Right lobe of liver (tissue), 6 donors: ENCODE results near the gene CACNA1C. TPM values are rescaled to one million over a fixed set of nuclear protein-coding genes. Genes with fewer than 3 reads are reported as not detected.

Experiments used
- ATAC-seq, 4 donors: fragments of 200-7000 bp; cut with Tn5 transposase; one replicate each; pipeline ENCODE4 v1.9.1; 2020; ENCODE audit warnings: mild to moderate bottlenecking in 4 of 4, moderate library complexity in 4 of 4
- DNase-seq, 3 donors: peaks; one replicate each; pipeline ENCODE4 v3.0.0-alpha.2; 2020
- H3K27ac ChIP-seq, 3 donors: fragments of 200-600 bp; one replicate each; pipeline ENCODE4 v1.8.0; 2022
- H3K27me3 ChIP-seq, 2 donors: fragments of 200-600 bp; one replicate each; pipeline ENCODE4 v1.8.0; 2022
- H3K36me3 ChIP-seq, 4 donors: fragments of 200-600 bp; sonication (generic) in 1 of 4; one replicate each; pipeline versions ENCODE4 v1.5.1 to v1.8.0; 2017 to 2022; ENCODE audit warnings: control low read depth in 1 of 4
- H3K4me1 ChIP-seq, 4 donors: fragments of 200-600 bp; sonication (generic) in 1 of 4; one replicate each; pipeline versions ENCODE4 v1.5.1 to v1.8.0; 2017 to 2022; ENCODE audit warnings: control low read depth in 1 of 4
- H3K4me3 ChIP-seq, 3 donors: fragments of 200-600 bp; one replicate each; pipeline ENCODE4 v1.8.0; 2022
- H3K9me3 ChIP-seq, 4 donors: fragments of 200-600 bp; sonication (generic) in 1 of 4; one replicate each; pipeline versions ENCODE4 v1.5.1 to v1.8.0; 2017 to 2022; ENCODE audit warnings: control low read depth in 1 of 4
- CTCF ChIP-seq, 4 donors: fragments of 200-600 bp in 3 of 4; fragments of 450-650 bp in 1 of 4; IDR thresholded peaks; one replicate each; pipeline versions ENCODE4 v1.5.1 to v1.8.0; 2016 to 2022; ENCODE audit warnings: antibody characterized with exemption in 4 of 4, mild to moderate bottlenecking in 2 of 4
- POLR2A ChIP-seq: fragments of 450-650 bp; IDR thresholded peaks from one replicate; pipeline ENCODE4 v1.6.1; 2017; ENCODE audit warnings: antibody characterized with exemption, mild to moderate bottlenecking
- WGBS: methylation state at CpG from one replicate; pipeline ENCODE4 v1.1.6; 2018; ENCODE audit warnings: low coverage, low lambda C conversion rate; ENCODE audit not compliant: insufficient coverage; ENCODE audit errors: missing lambda C conversion rate; 5-methylcytosine and 5-hydroxymethylcytosine counted together
- intact Hi-C, 2 donors: fragments of 100-400 bp; cut with DNase I; formaldehyde crosslinking; loops; one replicate each; pipeline versions ENCODE4 v1.11.2 to v1.14.1; 2022
- total RNA-seq, 6 experiments: library from RNA; depleted of rRNA in 2 of 6; stranded (reverse); fragments of >200 nt in 2 of 6; fragmentation: NEBNext Ultra II Directional in 3 of 6; extraction: Animal tissue kit (Norgen Biotek cat#: 25700) in 3 of 6; gene quantifications; one replicate each; pipeline versions ENCODE4 v1.1.0 to v1.2.4, GENCODE V29; 2016 to 2023
- donor health status: DM: no; HTN: yes; CAD: no.
- donor health status: DM: no; HTN: no; CAD: no.
- donor health status: DM: no; HTN: no; CAD: no.
- donor health status: DM: no; HTN: yes; CAD: no.
- donor health status: DM: no; HTN: yes; CAD: no.

CACNA1C gene
- total RNA-seq, 6 experiments from 2014 or later = 0.18 to 1.0 (median 0.57) TPM

- DNase-seq = no peak
- no peak overlapping the region for H3K4me3 ChIP-seq
Measured at GRCh38 chr12:2417481-2418160, 364.8 kb downstream of the CACNA1C start.

DNA sequence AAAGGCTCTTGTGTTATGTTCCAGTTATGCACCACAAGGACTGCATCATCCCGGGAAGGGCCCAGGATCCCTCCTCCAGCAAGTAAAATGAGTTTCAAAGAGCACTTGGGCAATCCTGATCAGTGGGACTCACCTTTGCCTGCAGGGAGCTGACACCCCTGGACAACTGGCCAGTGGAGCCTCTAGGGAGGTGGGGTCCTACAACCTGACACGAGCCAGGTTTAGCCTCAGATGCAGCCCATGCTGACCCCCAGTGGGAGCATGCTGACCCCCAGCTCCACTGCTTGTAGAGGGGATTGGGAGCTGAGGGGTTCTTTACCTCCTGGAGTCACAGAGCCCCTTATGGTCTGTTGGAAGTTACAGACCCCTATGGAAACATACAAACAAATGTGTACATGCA, 365.8 kb downstream of the CACNA1C start:
- H3K27me3 ChIP-seq = no peaks in the 10 kb centered on the region
- no peaks in the 10 kb centered on the region for H3K4me1 ChIP-seq
- intact Hi-C loops = no loop called here
- no peak for TF ChIP-seq CTCF (IDR thresholded peaks at IDR 0.05)
- TF ChIP-seq POLR2A = no peak
- H3K4me3 ChIP-seq = no peak overlapping the region
- H3K9me3 ChIP-seq = no peaks in the 10 kb centered on the region
- no peaks in the 10 kb centered on the region for H3K36me3 ChIP-seq
- ATAC-seq (no peak), DNase-seq (no peak)
- no peak overlapping the region for H3K27ac ChIP-seq
- no CpG with 5 or more reads among the region's 2 CpGs for WGBS

More at GRCh38 chr12:2417481-2418160, 364.8 kb downstream of the CACNA1C start:
- WGBS = 73% methylated on average over 9 of the region's 10 CpGs
- TF ChIP-seq CTCF (IDR thresholded peaks at IDR 0.05) (no peak), POLR2A (no peak)
- Histone ChIP-seq H3K27me3 (no peaks in the 10 kb centered on the region), H3K9me3 (no peaks in the 10 kb centered on the region), H3K36me3 (no peaks in the 10 kb centered on the region), H3K27ac (no peak overlapping the region), H3K4me1 (no peaks in the 10 kb centered on the region)
- no peak for ATAC-seq
- intact Hi-C loops = no loop called here

GRCh38 chr12:2422591-2422990, 369.8 kb downstream of the CACNA1C start:
- Histone ChIP-seq H3K27me3 (no peaks in the 10 kb centered on the region), H3K36me3 (no peaks in the 10 kb centered on the region), H3K27ac (no peak overlapping the region), H3K4me3 (no peak overlapping the region), H3K4me1 (no peaks in the 10 kb centered on the region), H3K9me3 (no peaks in the 10 kb centered on the region)
- TF ChIP-seq POLR2A = no peak
- no peak for TF ChIP-seq CTCF (IDR thresholded peaks at IDR 0.05)
- intact Hi-C loops = no loop called here
- 30% methylated on average over 3 of the region's 8 CpGs for WGBS
- ATAC-seq = no peak
- no peak for DNase-seq

DNA sequence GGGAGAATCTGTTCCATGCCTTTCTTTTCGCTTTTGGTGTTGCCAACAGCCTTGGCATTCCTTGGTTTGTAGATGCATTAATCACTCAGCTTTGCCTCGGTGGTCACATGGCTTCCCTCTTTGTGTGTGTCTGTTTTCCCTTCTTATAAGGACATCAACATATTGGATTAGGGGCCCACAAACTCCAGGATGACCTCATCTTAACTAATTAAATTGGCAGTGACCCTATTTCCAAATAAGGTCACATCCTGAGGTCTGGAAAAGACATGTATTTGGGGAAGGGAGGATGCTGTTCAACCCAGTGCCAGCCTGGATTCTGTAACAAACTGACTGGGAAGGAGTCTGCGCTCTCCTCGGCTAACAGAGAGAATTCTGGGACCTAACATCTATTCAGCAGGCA, 376.2 kb downstream of the CACNA1C start:
- H3K4me1 ChIP-seq = no peaks in the 10 kb centered on the region
- H3K4me3 ChIP-seq = no peak overlapping the region
- no peaks in the 10 kb centered on the region for H3K36me3 ChIP-seq
- ATAC-seq = no peak
- WGBS = 60% methylated on average over 3 of the region's 4 CpGs
- H3K27ac ChIP-seq = no peak overlapping the region
- no peaks in the 10 kb centered on the region for H3K9me3 ChIP-seq
- no peak for TF ChIP-seq POLR2A
- no peak for TF ChIP-seq CTCF (IDR thresholded peaks at IDR 0.05)
- DNase-seq = no peak
- no peaks in the 10 kb centered on the region for H3K27me3 ChIP-seq
- intact Hi-C loops = no loop called here

- intact Hi-C loops = no loop called here
- ATAC-seq (peak in 1 of 4 donors; percentile 30), DNase-seq (no peak)
- TF ChIP-seq POLR2A = no peak
- no peak for TF ChIP-seq CTCF (IDR thresholded peaks at IDR 0.05)
- Histone ChIP-seq H3K9me3 (no peaks in the 10 kb centered on the region), H3K36me3 (no peaks in the 10 kb centered on the region), H3K27me3 (no peaks in the 10 kb centered on the region), H3K4me1 (no peaks in the 10 kb centered on the region), H3K27ac (no peak overlapping the region), H3K4me3 (no peak overlapping the region)
- 28% methylated on average over 1 of the region's 1 CpG for WGBS
Measured at GRCh38 chr12:2431810-2432209, 379.0 kb downstream of the CACNA1C start.
